Astrocyte (in vitro differentiated cells and primary cell): ENCODE measurements around the gene JMJD6.

Source experiments
- CTCF ChIP-seq: IDR thresholded peaks from 2 replicates; pipeline ENCODE4 v1.5.1; 2011; ENCODE audit warnings: low read depth, mild to moderate bottlenecking, inconsistent platforms, low read length, moderate library complexity; ENCODE audit not compliant: insufficient read depth
- EZH2 ChIP-seq: IDR thresholded peaks from 2 replicates; pipeline ENCODE4 v1.6.1; 2012; ENCODE audit warnings: mild to moderate bottlenecking, low read length, inconsistent platforms; ENCODE audit not compliant: insufficient read depth

DNA sequence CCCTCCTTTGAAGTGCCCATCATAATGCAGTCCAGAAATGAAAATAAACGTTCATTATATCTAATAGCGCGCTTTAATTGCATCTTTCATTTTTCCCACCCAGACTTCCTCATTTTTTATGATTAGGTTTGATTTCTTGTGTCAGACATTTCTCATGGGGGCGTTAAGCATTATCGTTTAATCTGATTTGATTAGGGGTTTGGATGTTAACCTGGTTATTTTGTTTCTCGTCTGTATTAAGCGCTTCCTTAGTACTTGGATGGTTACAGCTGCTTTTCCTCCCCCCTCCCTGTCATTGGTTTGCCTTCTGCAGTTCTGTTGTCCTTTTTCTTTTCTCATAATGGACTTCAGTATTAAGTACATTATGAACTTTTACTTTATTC lies 12.1 kb upstream of the JMJD6 start:
- TF ChIP-seq CTCF (no peak), EZH2 (no peak)
